ENCODE results near the gene CAMK1D.

The CAMK1D gene

GRCh38 chr10:12663863-12664262, 314.5 kb downstream of the CAMK1D start:
- Histone ChIP-seq H3K27me3 (ENCODE audit: insufficient read depth, low read depth) (no peaks in the 10 kb centered on the region), H3K27ac (no peak overlapping the region), H3K36me3 (ENCODE audit: insufficient read depth) (no peaks in the 10 kb centered on the region), H3K79me2 (ENCODE audit: insufficient read depth, low read depth) (no peaks in the 10 kb centered on the region), H3K4me3 (IDR thresholded peaks at IDR 0.05; ENCODE audit: insufficient read depth, low read depth, low read length) (no peak overlapping the region), H3K4me2 (no peak overlapping the region), H3K4me1 (ENCODE audit: low read depth, poor library complexity, severe bottlenecking) (no peaks in the 10 kb centered on the region), H3K9ac (no peak overlapping the region), H4K20me1 (ENCODE audit: insufficient read depth) (no peaks in the 10 kb centered on the region), H2AFZ (ENCODE audit: low read depth) (no peak overlapping the region)
- no peak for TF ChIP-seq CTCF (conservative IDR thresholded peaks at IDR 0.05; ENCODE audit: low read depth, low read length)

GRCh38 chr10:12665501-12665900, 316.2 kb downstream of the CAMK1D start:
- Histone ChIP-seq H3K79me2 (ENCODE audit: insufficient read depth, low read depth) (no peaks in the 10 kb centered on the region), H3K27ac (no peak overlapping the region), H3K4me3 (IDR thresholded peaks at IDR 0.05; ENCODE audit: insufficient read depth, low read depth, low read length) (no peak overlapping the region), H4K20me1 (ENCODE audit: insufficient read depth) (no peaks in the 10 kb centered on the region), H3K27me3 (ENCODE audit: insufficient read depth, low read depth) (no peaks in the 10 kb centered on the region), H3K4me2 (no peak overlapping the region), H3K4me1 (ENCODE audit: low read depth, poor library complexity, severe bottlenecking) (no peaks in the 10 kb centered on the region), H3K36me3 (ENCODE audit: insufficient read depth) (no peaks in the 10 kb centered on the region), H3K9ac (no peak overlapping the region), H2AFZ (ENCODE audit: low read depth) (no peak overlapping the region)
- no peak for TF ChIP-seq CTCF (conservative IDR thresholded peaks at IDR 0.05; ENCODE audit: low read depth, low read length)

- Histone ChIP-seq H3K4me2 (no peak overlapping the region), H4K20me1 (ENCODE audit: insufficient read depth) (no peaks in the 10 kb centered on the region), H3K27me3 (ENCODE audit: insufficient read depth, low read depth) (no peaks in the 10 kb centered on the region), H3K79me2 (ENCODE audit: insufficient read depth, low read depth) (no peaks in the 10 kb centered on the region), H3K36me3 (ENCODE audit: insufficient read depth) (no peaks in the 10 kb centered on the region), H3K9ac (no peak overlapping the region), H2AFZ (ENCODE audit: low read depth) (no peak overlapping the region), H3K27ac (no peak overlapping the region), H3K4me1 (ENCODE audit: low read depth, poor library complexity, severe bottlenecking) (no peaks in the 10 kb centered on the region), H3K4me3 (IDR thresholded peaks at IDR 0.05; ENCODE audit: insufficient read depth, low read depth, low read length) (no peak overlapping the region)
- TF ChIP-seq CTCF (conservative IDR thresholded peaks at IDR 0.05; ENCODE audit: low read depth, low read length) = no peak
These were observed 317.7 kb downstream of the CAMK1D start for GRCh38 chr10:12667052-12667451.

- Histone ChIP-seq H2AFZ (ENCODE audit: low read depth) (no peak overlapping the region), H3K4me3 (IDR thresholded peaks at IDR 0.05; ENCODE audit: insufficient read depth, low read depth, low read length) (no peak overlapping the region), H4K20me1 (ENCODE audit: insufficient read depth) (no peaks in the 10 kb centered on the region), H3K79me2 (ENCODE audit: insufficient read depth, low read depth) (no peaks in the 10 kb centered on the region), H3K4me1 (ENCODE audit: low read depth, poor library complexity, severe bottlenecking) (no peaks in the 10 kb centered on the region), H3K27ac (no peak overlapping the region), H3K9ac (no peak overlapping the region), H3K36me3 (ENCODE audit: insufficient read depth) (no peaks in the 10 kb centered on the region), H3K4me2 (no peak overlapping the region), H3K27me3 (ENCODE audit: insufficient read depth, low read depth) (no peaks in the 10 kb centered on the region)
- no peak for TF ChIP-seq CTCF (conservative IDR thresholded peaks at IDR 0.05; ENCODE audit: low read depth, low read length)
These were observed 319.3 kb downstream of the CAMK1D start for GRCh38 chr10:12668634-12669033.

GRCh38 chr10:12670004-12670403, 320.7 kb downstream of the CAMK1D start:
- Histone ChIP-seq H4K20me1 (ENCODE audit: insufficient read depth) (no peaks in the 10 kb centered on the region), H3K9ac (no peak overlapping the region), H3K4me2 (no peak overlapping the region), H2AFZ (ENCODE audit: low read depth) (no peak overlapping the region), H3K27me3 (ENCODE audit: insufficient read depth, low read depth) (no peaks in the 10 kb centered on the region), H3K4me1 (ENCODE audit: low read depth, poor library complexity, severe bottlenecking) (no peaks in the 10 kb centered on the region), H3K4me3 (IDR thresholded peaks at IDR 0.05; ENCODE audit: insufficient read depth, low read depth, low read length) (no peak overlapping the region), H3K79me2 (ENCODE audit: insufficient read depth, low read depth) (no peaks in the 10 kb centered on the region), H3K27ac (no peak overlapping the region), H3K36me3 (ENCODE audit: insufficient read depth) (no peaks in the 10 kb centered on the region)
- TF ChIP-seq CTCF (conservative IDR thresholded peaks at IDR 0.05; ENCODE audit: low read depth, low read length) = no peak
